AG10803 (cell line): ENCODE data around the gene MED12L.

Experiments used
- DNase-seq: peaks from one replicate; pipeline ENCODE4 v3.0.0; 2010; ENCODE audit warnings: low read depth
- H3K4me3 ChIP-seq: 2 replicates; pipeline ENCODE4 v1.5.1; 2011; ENCODE audit warnings: mild to moderate bottlenecking, low read length, control low read depth
- CTCF ChIP-seq: conservative IDR thresholded peaks from 2 replicates; pipeline ENCODE4 v1.5.1; 2011; ENCODE audit warnings: mild to moderate bottlenecking, low read length, control low read depth, inconsistent platforms

MED12L gene

GRCh38 chr3:151197981-151198767 is 112.7 kb downstream of the MED12L start:
- no peak overlapping the region for H3K4me3 ChIP-seq
- DNase-seq = peak; percentile 49

DNA sequence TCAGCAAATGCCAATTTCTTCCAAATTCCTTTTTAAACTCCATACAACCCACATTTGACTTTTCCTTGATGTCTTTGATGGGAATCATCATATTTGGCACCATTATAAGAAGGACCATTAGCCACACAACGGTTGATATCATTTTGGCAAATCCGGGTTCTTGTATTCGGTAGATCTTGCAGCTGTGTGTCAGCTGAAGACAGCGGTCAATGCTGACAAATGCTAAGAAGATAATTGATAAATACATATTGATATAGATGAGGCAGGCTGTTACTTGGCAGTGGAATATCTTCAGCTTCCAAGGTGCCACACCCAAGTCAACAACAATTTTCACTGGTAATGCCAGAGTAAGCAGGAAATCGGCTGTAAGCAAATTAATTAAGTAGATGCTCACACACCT is 113.4 kb downstream of the MED12L start:
- no peak for TF ChIP-seq CTCF
- DNase-seq = no peak
- no peak overlapping the region for H3K4me3 ChIP-seq

More at GRCh38 chr3:151197981-151198767, 112.7 kb downstream of the MED12L start:
- no peak for TF ChIP-seq CTCF

- no peak for TF ChIP-seq CTCF
- no peak for DNase-seq
- H3K4me3 ChIP-seq = no peak overlapping the region
These were observed 114.3 kb downstream of the MED12L start for GRCh38 chr3:151199554-151200438.

DNA sequence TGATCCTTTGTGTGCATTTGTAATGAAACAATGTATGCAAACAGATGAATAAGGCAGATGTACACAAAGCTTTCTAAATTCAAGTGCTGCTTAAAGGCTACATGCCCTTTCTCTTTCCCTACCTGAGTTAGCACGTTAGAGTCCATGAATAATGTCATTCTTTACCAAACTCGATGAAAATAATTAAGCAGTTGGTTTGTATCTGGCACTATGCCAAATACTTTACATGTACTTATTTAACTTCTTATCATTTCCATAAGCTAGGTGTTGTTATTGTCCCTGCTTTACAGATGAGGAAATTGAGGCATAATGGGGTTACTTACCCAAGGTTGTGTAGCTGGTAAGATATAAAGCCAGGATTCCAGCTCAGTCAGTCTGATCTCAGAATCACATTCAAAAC is 115.1 kb downstream of the MED12L start:
- no peak for DNase-seq

DNA sequence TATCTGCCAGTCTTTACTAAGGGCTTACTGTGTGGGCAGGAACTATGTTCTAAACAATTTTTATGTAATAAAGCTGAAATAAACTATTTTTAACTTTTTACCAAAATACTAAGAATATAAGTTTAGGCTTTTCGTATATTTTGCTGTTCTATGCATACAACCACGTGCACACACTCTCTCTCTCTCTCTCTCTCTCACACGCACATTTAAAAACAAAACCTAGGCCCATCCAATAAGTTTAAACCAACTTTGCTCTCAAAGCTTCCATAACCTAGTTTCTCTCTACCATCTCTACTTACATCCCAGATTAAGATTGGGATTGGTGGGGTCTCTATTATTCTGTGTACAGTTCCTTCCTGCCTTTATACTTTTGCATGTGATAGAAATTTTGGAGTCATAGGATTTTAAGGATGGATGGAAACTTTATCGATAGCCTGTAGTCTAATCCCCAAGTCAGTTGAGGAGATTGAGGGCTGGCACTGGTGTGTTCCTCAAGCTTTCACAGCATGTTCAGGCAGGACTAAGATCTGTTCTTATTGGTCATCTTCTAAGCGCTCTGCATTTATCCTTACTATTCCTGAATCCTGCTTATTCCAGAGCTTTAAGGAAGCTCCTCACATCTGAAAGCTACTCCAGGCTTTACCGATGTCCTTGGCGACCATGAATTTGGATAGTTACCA is 115.7 kb downstream of the MED12L start:
- H3K4me3 ChIP-seq = no peak overlapping the region
- no peak for TF ChIP-seq CTCF
- DNase-seq = no peak

More for the DNA sequence above, 115.1 kb downstream of the MED12L start:
- TF ChIP-seq CTCF = no peak
- no peak overlapping the region for H3K4me3 ChIP-seq

DNA sequence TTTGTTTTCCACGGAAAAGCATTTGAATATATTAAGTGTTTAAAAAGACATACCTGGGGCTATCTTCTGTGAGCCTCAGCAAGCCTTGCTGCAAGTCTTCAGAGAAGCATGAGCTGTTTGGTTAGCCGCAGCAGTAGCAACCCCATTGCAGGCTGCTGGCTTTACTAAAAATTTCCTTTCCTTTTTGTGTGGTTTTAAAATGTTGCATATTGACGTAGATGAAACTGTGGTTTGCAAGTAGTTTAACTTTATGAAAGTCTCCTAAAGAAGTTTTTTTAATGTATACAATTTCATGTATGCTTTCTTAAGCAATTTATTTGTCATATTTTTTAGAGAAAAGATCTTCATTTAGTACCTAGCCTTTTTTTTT is 117.6 kb downstream of the MED12L start, which contains the start of gene GPR171:
Gene GPR171, minus strand, starts transcription at position 166 of the 370 bp plus-strand sequence. CDS start 3,830 bp downstream, outside the sequence.
- H3K4me3 ChIP-seq = no peak within 1 kb of the TSS
- TF ChIP-seq CTCF = no peak
- DNase-seq = no peak
